ENCODE data around the gene DIS3L2.

Gene DIS3L2

DNA sequence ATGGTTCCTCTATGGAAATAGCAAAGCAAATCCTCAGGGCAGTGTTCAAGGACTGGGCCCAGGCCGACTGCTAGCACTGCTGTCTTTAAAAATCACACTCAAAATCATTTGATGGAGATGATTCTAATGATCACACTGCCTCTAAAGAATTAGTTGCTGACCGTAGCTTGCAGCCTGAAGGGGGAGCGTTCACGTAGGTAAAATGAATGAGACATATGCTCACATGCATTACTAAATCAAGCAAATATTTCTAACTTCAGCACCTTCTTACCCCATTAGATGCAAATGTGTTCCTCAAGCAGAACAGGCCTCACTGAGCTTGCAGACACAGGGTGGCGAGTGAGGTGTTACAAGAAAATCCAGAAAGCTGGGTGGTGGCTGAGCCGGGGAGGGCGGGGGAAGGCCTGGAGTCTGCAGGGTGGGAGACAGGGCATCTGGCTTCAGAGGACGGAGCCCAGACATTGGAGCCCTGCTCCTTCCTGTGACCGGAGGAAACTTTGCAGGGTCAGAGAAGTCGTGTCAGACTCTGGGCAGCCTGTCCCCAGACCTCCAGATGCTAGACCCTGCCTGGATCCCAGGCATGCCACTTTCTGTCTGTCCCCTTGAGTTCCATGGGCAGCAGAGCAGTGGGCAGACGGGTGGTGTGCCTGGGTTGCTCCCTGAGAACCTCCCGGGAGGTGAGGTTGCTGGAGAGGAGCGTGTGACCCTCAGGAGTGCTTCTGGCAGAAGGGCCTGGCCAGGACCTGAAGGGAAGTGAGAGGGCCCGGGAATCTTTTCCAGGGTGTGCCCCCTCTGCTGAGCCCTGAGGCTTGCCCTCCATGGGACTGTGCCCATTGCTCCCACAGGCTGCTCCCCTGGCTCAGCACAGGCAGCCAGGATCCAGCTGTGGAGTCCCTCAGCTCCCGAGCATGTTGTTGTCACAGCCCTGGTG lies 28.3 kb upstream of the DIS3L2 start:
- TF ChIP-seq CTCF (IDR thresholded peaks at IDR 0.05; ENCODE audit: control extremely low read depth, extremely low read depth, low read depth, missing control alignments) = peak; percentile 37
- no peak for DNase-seq (ENCODE audit: extremely low spot score)
- ChIA-PET CTCF (interaction anchor here (0.9 to 1.4 kb wide), 4 partner anchors 9 to 374 kb away, joined by 3 to 4 read pairs (median 3); no protein-coding TSS in a partner anchor), POLR2A (no interaction called here)

GRCh38 chr2:231933916-231934401 lies 27.6 kb upstream of the DIS3L2 start:
- TF ChIP-seq CTCF (IDR thresholded peaks at IDR 0.05; ENCODE audit: control extremely low read depth, extremely low read depth, low read depth, missing control alignments) = no peak
- DNase-seq (ENCODE audit: extremely low spot score) = no peak
- ChIA-PET CTCF (interaction anchor here (0.7 to 1.5 kb wide), 3 partner anchors 8 to 373 kb away, joined by 3 to 8 read pairs (median 3); partner anchors contain the start of gene NPPC), POLR2A (no interaction called here)

DNA sequence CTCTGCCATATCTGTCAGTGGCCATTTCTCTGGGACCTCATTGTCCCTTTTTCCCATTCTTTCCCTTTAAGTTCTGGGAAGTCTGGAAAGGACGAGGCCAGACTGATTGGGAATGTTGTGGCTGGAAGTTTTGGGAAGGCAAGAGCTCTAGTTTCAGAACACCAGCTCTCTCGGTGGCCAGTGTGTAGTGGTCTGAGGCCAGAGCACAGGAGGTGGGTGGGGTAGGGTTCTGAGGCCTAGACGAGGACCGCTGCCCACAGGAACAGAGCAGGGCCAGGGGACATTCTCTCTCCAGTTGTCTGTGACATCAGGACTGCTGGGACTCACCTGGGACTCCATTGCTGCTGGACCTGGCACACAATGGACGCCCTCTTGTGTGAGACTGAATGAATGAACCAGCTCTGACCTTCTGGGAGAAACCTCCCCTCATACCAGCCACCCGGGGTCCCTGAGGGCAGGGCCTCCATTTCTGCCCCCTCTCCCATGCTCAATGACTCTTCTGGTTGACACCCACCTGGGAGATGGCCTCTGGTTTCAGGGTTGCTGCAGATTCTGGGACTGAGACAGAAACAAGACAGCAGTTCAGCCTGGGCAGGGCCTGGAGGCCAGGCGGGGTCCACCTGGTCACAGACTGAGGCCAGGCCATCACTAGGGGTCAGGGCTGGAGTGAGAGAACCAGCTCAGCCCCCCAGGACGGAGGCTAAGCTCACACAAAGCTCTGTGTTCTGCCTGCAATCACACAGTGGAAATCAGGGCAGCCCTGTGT lies 26.9 kb upstream of the DIS3L2 start:
- TF ChIP-seq CTCF (IDR thresholded peaks at IDR 0.05; ENCODE audit: control extremely low read depth, extremely low read depth, low read depth, missing control alignments) = peak; percentile 2
- DNase-seq (ENCODE audit: extremely low spot score) = no peak
- ChIA-PET POLR2A (no interaction called here), CTCF (interaction anchor here (0.7 to 1.5 kb wide), 7 partner anchors 9 to 391 kb away, joined by 3 to 8 read pairs (median 3); partner anchors contain the start of gene NPPC)

GRCh38 chr2:231935207-231935524 lies 26.3 kb upstream of the DIS3L2 start:
- no peak for DNase-seq (ENCODE audit: extremely low spot score)
- ChIA-PET POLR2A (no interaction called here), CTCF (interaction anchor here (0.8 to 1.5 kb wide), 5 partner anchors 9 to 390 kb away, joined by 3 to 8 read pairs (median 3); partner anchors contain the start of gene NPPC)
- TF ChIP-seq CTCF (IDR thresholded peaks at IDR 0.05; ENCODE audit: control extremely low read depth, extremely low read depth, low read depth, missing control alignments) = no peak

GRCh38 chr2:231935815-231936214 lies 25.7 kb upstream of the DIS3L2 start:
- DNase-seq (ENCODE audit: extremely low spot score) = no peak
- CTCF ChIA-PET = interaction anchor here (0.9 to 1.5 kb wide), 2 partner anchors 10 to 357 kb away, joined by 5 to 8 read pairs; partner anchors contain the start of gene NPPC
- POLR2A ChIA-PET = no interaction called here
- no peak for TF ChIP-seq CTCF (IDR thresholded peaks at IDR 0.05; ENCODE audit: control extremely low read depth, extremely low read depth, low read depth, missing control alignments)

DNA sequence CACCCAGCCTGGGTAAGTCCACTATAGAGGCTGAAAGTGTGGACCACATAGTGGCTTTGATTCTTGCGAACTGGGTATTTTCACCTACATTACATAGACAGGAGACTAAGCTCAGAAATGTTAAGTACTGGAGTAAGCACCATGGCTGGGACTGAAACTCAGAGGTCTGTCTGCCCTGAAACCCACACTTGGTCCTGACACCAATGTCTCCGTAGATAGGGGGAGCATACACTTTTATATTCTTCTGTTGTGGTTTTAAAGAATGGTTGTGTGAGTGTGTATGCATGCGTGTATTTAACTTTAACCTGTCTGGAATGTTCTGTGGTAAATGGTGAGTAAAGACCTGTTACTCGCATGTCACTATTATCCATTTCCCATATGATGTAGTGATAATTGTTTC lies 25.0 kb upstream of the DIS3L2 start:
- DNase-seq (ENCODE audit: extremely low spot score) = no peak
- TF ChIP-seq CTCF (IDR thresholded peaks at IDR 0.05; ENCODE audit: control extremely low read depth, extremely low read depth, low read depth, missing control alignments) = no peak
- CTCF ChIA-PET = no interaction called here
- POLR2A ChIA-PET = no interaction called here
